Hepatocyte (in vitro differentiated cells): Measurements from ENCODE around the gene RAP1B. TPM values are rescaled to one million over a fixed set of nuclear protein-coding genes. Genes with fewer than 3 reads are reported as not detected.

ENCODE experiments used
- DNase-seq: peaks from one replicate; pipeline ENCODE4 v3.0.0-alpha.2; 2016; ENCODE audit warnings: low spot score
- H2AFZ ChIP-seq: fragments of 200-600 bp; sonication (generic); 2 replicates; pipeline ENCODE4 v1.6.0; 2016; ENCODE audit warnings: antibody characterized with exemption, mild to moderate bottlenecking
- H3K27ac ChIP-seq: fragments of 200-600 bp; sonication (generic); 2 replicates; pipeline ENCODE4 v1.5.1; 2016; ENCODE audit warnings: mild to moderate bottlenecking
- H3K27me3 ChIP-seq: fragments of 200-600 bp; sonication (generic); 2 replicates; pipeline ENCODE4 v1.6.1; 2016
- H3K36me3 ChIP-seq: fragments of 200-600 bp; sonication (generic); replicated peaks from 2 replicates; pipeline ENCODE4 v1.5.1; 2016; ENCODE audit warnings: low read depth; ENCODE audit not compliant: insufficient read depth
- H3K4me1 ChIP-seq: fragments of 200-600 bp; sonication (generic); 2 replicates; pipeline ENCODE4 v1.5.1; 2016; ENCODE audit warnings: mild to moderate bottlenecking, moderate library complexity; ENCODE audit not compliant: insufficient read depth
- H3K4me2 ChIP-seq: fragments of 200-600 bp; sonication (generic); 2 replicates; pipeline ENCODE4 v1.6.0; 2016
- H3K4me3 ChIP-seq: fragments of 200-600 bp; sonication (generic); 2 replicates; pipeline ENCODE4 v1.5.1; 2016; ENCODE audit warnings: mild to moderate bottlenecking
- H3K79me2 ChIP-seq: fragments of 200-600 bp; sonication (generic); 2 replicates; pipeline ENCODE4 v1.6.0; 2017; ENCODE audit warnings: mild to moderate bottlenecking
- H3K9me2 ChIP-seq: fragments of 200-600 bp; sonication (generic); replicated peaks from 2 replicates; pipeline ENCODE4 v1.6.0; 2017; ENCODE audit warnings: mild to moderate bottlenecking; ENCODE audit not compliant: insufficient read depth
- H3K9me3 ChIP-seq: fragments of 200-600 bp; sonication (generic); 2 replicates; pipeline ENCODE4 v1.5.1; 2016; ENCODE audit warnings: low read depth, mild to moderate bottlenecking
- H4K20me1 ChIP-seq: fragments of 200-600 bp; sonication (generic); 2 replicates; pipeline ENCODE4 v1.6.0; 2016; ENCODE audit warnings: mild to moderate bottlenecking; ENCODE audit not compliant: insufficient read depth, poor library complexity, severe bottlenecking
- EZH2 ChIP-seq: fragments of 200-600 bp; sonication (generic); IDR thresholded peaks from 2 replicates; pipeline ENCODE4 v1.6.1; 2016; ENCODE audit warnings: antibody characterized with exemption, mild to moderate bottlenecking, borderline replicate concordance
- EZH2phosphoT487 ChIP-seq: fragments of 200-600 bp; sonication (generic); IDR thresholded peaks from one replicate; pipeline ENCODE4 v1.6.1; 2018; ENCODE audit warnings: antibody characterized with exemption, mild to moderate bottlenecking, low read depth, moderate library complexity; ENCODE audit not compliant: unreplicated experiment, severe bottlenecking
- WGBS: methylation state at CpG from one replicate; pipeline ENCODE4 v1.1.6; 2016; ENCODE audit warnings: low lambda C conversion rate; ENCODE audit errors: missing lambda C conversion rate; 5-methylcytosine and 5-hydroxymethylcytosine counted together
- polyA plus RNA-seq: library from polyadenylated mRNA; unstranded; fragments of >200 nt; fragmentation: Nextera tagmentation; extraction: Ambion mirVana; gene quantifications from 2 replicates; pipeline ENCODE4 v1.2.1, GENCODE V29; 2016
- total RNA-seq: library from RNA; depleted of rRNA; stranded (reverse); fragments of >200 nt; gene quantifications from 2 replicates; pipeline ENCODE4 v1.2.3, GENCODE V29; 2014
- TF ChIP-seq, protein P1 (sequence below): fragments of 200-600 bp; sonication (generic); IDR thresholded peaks from 2 replicates; pipeline ENCODE4 v1.5.1; 2016; ENCODE audit warnings: antibody characterized with exemption, mild to moderate bottlenecking; ENCODE audit not compliant: poor library complexity

Gene RAP1B
- total and polyA plus RNA-seq, 2 experiments from 2014 or later: 179 to 257 TPM

DNA sequence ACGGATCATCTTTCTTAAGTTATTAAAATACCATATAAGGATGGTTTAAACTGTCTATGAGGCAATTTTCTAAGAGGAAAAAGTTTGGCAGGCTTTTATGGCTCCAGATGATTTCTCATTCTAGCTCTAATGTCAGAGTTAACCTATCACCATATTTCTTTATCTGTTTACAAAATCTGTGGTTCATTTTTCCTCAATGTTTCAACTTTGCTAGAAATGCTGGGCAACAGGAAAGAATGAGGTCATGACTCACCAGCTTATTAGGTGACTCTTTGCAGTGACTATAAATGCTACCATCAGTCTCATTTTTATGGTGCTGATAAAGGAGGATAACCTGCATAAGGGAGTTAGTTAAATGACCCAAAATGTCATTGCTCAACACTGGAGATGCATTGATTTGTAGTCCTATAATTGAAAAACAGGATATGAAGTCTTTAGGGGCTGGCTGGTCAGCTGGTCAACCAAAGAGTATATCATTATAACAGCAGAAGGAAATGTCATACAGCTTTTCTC, 45.3 kb upstream of the RAP1B start:
- WGBS: 58% methylated on average over 1 of the region's 1 CpG
- H3K36me3 ChIP-seq: no peaks in the 10 kb centered on the region
- H3K4me3 ChIP-seq: no peak overlapping the region
- peak; percentile 44 for DNase-seq
- H3K4me2 ChIP-seq: no peak overlapping the region
- no peaks in the 10 kb centered on the region for H3K27me3 ChIP-seq
- H4K20me1 ChIP-seq: no peaks in the 10 kb centered on the region
- TF ChIP-seq EZH2 (no peak), EZH2phosphoT487 (no peak)
- TF ChIP-seq, protein P1, sequence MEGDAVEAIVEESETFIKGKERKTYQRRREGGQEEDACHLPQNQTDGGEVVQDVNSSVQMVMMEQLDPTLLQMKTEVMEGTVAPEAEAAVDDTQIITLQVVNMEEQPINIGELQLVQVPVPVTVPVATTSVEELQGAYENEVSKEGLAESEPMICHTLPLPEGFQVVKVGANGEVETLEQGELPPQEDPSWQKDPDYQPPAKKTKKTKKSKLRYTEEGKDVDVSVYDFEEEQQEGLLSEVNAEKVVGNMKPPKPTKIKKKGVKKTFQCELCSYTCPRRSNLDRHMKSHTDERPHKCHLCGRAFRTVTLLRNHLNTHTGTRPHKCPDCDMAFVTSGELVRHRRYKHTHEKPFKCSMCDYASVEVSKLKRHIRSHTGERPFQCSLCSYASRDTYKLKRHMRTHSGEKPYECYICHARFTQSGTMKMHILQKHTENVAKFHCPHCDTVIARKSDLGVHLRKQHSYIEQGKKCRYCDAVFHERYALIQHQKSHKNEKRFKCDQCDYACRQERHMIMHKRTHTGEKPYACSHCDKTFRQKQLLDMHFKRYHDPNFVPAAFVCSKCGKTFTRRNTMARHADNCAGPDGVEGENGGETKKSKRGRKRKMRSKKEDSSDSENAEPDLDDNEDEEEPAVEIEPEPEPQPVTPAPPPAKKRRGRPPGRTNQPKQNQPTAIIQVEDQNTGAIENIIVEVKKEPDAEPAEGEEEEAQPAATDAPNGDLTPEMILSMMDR: no peak
- H3K4me1 ChIP-seq: no peaks in the 10 kb centered on the region
- no peaks in the 10 kb centered on the region for H3K9me3 ChIP-seq
- no peaks in the 10 kb centered on the region for H3K79me2 ChIP-seq
- H3K27ac ChIP-seq: peak overlapping the region; percentile 38
- no peak overlapping the region for H2AFZ ChIP-seq
- no peaks in the 10 kb centered on the region for H3K9me2 ChIP-seq

DNA sequence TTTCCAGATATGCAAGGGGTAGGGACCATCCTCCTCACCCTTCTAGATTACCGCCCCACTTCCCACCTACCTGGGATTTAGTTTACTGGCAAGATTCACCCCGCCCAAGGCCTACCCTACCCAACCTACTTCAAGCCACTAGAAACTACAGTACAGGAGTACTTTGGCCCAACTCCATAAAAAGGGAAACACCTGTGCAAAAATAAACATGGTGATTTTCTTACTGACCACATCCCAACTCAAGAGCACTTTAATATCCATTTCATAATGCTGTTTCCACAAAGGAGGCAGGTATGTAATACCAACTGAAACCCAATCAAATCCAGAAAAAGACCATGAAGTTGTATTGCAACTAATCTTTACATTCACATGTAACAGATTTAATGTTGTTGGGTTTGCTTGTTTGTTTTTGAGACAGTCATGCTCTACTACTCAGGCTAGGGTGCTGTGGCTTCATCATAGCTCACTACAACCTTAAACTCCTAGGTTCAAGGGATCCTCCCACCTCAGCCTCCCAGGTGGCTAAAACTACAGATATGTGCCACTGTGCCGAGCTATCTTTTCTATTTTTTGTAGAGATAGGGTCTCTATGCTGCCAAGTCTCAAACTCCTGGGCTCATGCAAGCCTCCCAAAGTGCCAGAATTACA, 41.7 kb upstream of the RAP1B start:
- no peaks in the 10 kb centered on the region for H4K20me1 ChIP-seq
- H2AFZ ChIP-seq: no peak overlapping the region
- no peaks in the 10 kb centered on the region for H3K79me2 ChIP-seq
- DNase-seq: no peak
- TF ChIP-seq, protein P1: no peak
- no peak for TF ChIP-seq EZH2
- no peak for TF ChIP-seq EZH2phosphoT487
- no peak overlapping the region for H3K4me2 ChIP-seq
- H3K36me3 ChIP-seq: no peaks in the 10 kb centered on the region
- no peaks in the 10 kb centered on the region for H3K9me2 ChIP-seq
- no peaks in the 10 kb centered on the region for H3K9me3 ChIP-seq
- H3K27me3 ChIP-seq: no peaks in the 10 kb centered on the region
- WGBS: 92% methylated on average over 3 of the region's 3 CpGs
- no peak overlapping the region for H3K27ac ChIP-seq
- H3K4me3 ChIP-seq: no peak overlapping the region
- H3K4me1 ChIP-seq: no peaks in the 10 kb centered on the region

DNA sequence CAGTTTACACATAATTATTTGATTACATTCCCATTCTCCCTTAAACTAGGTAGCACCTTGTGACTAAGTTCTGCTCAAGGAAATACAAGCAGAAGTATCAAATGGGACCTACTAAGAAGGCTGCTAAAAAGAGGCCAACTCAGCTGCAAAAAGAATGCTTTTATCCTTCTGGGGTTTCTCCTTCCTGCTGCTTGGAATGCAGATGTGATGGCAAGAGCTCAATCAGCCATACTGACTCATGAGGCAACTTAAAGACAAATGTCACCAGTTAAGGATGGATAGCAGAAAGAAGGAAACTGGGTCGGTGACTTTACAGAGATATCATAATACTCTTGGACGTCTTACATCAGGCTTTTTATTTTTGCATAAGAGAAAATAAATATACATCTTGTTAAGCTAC, 38.0 kb upstream of the RAP1B start:
- H3K4me2 ChIP-seq: no peak overlapping the region
- H3K36me3 ChIP-seq: no peaks in the 10 kb centered on the region
- TF ChIP-seq EZH2phosphoT487 (no peak), EZH2 (no peak)
- TF ChIP-seq, protein P1: no peak
- WGBS: 85% methylated on average over 2 of the region's 2 CpGs
- no peaks in the 10 kb centered on the region for H3K9me3 ChIP-seq
- H3K79me2 ChIP-seq: no peaks in the 10 kb centered on the region
- H3K27ac ChIP-seq: no peak overlapping the region
- DNase-seq: no peak
- H3K4me3 ChIP-seq: no peak overlapping the region
- no peaks in the 10 kb centered on the region for H3K27me3 ChIP-seq
- no peaks in the 10 kb centered on the region for H3K4me1 ChIP-seq
- no peak overlapping the region for H2AFZ ChIP-seq
- H3K9me2 ChIP-seq: no peaks in the 10 kb centered on the region
- H4K20me1 ChIP-seq: no peaks in the 10 kb centered on the region
